ENCODE measurements around the gene C10orf71. TPM values are rescaled to one million over a fixed set of nuclear protein-coding genes. Genes with fewer than 3 reads are reported as not detected.

Gene C10orf71
- total RNA-seq, 1 experiment from 2014 or later = not detected

DNA sequence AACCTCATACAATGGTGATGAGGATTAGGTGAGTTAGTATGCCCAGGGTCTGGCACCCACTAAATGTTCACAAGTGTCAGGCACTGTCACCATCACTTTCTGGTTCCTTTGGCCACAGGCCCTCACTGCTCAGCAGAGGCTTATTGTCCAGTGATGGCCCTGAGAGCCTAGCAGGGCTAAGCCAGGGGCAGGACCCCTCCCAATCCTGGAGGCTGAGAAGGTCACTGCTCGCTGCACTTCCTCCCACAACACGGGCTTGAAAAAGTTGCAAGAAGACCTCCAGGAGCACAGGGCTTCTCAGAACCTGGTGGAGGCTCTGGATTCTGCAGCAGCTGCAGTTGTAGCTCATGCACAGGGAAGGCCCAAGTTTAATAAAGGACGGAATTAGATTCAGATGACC, 48.9 kb downstream of the C10orf71 start:
- Mint-ChIP-seq H3K4me1 (ENCODE audit: low read depth, unreplicated experiment) (no peaks in the 10 kb centered on the region), H3K36me3 (ENCODE audit: insufficient read depth, unreplicated experiment) (no peaks in the 10 kb centered on the region), H3K27me3 (ENCODE audit: unreplicated experiment) (peaks cover 85% of the 10 kb centered on the region), H3K9me3 (ENCODE audit: low read depth, unreplicated experiment) (no peaks in the 10 kb centered on the region), H3K4me3 (ENCODE audit: low read depth, unreplicated experiment) (no peak overlapping the region), H3K27ac (ENCODE audit: unreplicated experiment) (no peak overlapping the region)
- intact Hi-C loops (cut with micrococcal nuclease; ENCODE audit: unreplicated experiment) = no loop called here
- DNase-seq = no peak
- TF ChIP-seq, protein P1, sequence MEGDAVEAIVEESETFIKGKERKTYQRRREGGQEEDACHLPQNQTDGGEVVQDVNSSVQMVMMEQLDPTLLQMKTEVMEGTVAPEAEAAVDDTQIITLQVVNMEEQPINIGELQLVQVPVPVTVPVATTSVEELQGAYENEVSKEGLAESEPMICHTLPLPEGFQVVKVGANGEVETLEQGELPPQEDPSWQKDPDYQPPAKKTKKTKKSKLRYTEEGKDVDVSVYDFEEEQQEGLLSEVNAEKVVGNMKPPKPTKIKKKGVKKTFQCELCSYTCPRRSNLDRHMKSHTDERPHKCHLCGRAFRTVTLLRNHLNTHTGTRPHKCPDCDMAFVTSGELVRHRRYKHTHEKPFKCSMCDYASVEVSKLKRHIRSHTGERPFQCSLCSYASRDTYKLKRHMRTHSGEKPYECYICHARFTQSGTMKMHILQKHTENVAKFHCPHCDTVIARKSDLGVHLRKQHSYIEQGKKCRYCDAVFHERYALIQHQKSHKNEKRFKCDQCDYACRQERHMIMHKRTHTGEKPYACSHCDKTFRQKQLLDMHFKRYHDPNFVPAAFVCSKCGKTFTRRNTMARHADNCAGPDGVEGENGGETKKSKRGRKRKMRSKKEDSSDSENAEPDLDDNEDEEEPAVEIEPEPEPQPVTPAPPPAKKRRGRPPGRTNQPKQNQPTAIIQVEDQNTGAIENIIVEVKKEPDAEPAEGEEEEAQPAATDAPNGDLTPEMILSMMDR (IDR thresholded peaks at IDR 0.05; ENCODE audit: unreplicated experiment) = no peak
- no TSS peak for BruUV-seq (replicated peaks)
- CTCF ChIA-PET = no interaction called here

GRCh38 chr10:49348593-49348992, 49.6 kb downstream of the C10orf71 start:
- intact Hi-C loops (cut with micrococcal nuclease; ENCODE audit: unreplicated experiment) = no loop called here
- H3K9me3 Mint-ChIP-seq (ENCODE audit: low read depth, unreplicated experiment) = no peaks in the 10 kb centered on the region
- no peak overlapping the region for H3K4me3 Mint-ChIP-seq (ENCODE audit: low read depth, unreplicated experiment)
- no peaks in the 10 kb centered on the region for H3K4me1 Mint-ChIP-seq (ENCODE audit: low read depth, unreplicated experiment)
- CTCF ChIA-PET = no interaction called here
- H3K27ac Mint-ChIP-seq (ENCODE audit: unreplicated experiment) = no peak overlapping the region
- peaks cover 85% of the 10 kb centered on the region for H3K27me3 Mint-ChIP-seq (ENCODE audit: unreplicated experiment)
- no TSS peak for BruUV-seq (replicated peaks)
- DNase-seq = no peak
- TF ChIP-seq, protein P1 (IDR thresholded peaks at IDR 0.05; ENCODE audit: unreplicated experiment) = no peak
- H3K36me3 Mint-ChIP-seq (ENCODE audit: insufficient read depth, unreplicated experiment) = no peaks in the 10 kb centered on the region

- no peaks in the 10 kb centered on the region for H3K4me1 Mint-ChIP-seq (ENCODE audit: low read depth, unreplicated experiment)
- no peak overlapping the region for H3K27ac Mint-ChIP-seq (ENCODE audit: unreplicated experiment)
- TF ChIP-seq, protein P1 (IDR thresholded peaks at IDR 0.05; ENCODE audit: unreplicated experiment) = no peak
- H3K36me3 Mint-ChIP-seq (ENCODE audit: insufficient read depth, unreplicated experiment) = no peaks in the 10 kb centered on the region
- no peak overlapping the region for H3K4me3 Mint-ChIP-seq (ENCODE audit: low read depth, unreplicated experiment)
- DNase-seq = no peak
- CTCF ChIA-PET = no interaction called here
- H3K9me3 Mint-ChIP-seq (ENCODE audit: low read depth, unreplicated experiment) = no peaks in the 10 kb centered on the region
- BruUV-seq (replicated peaks) = no TSS peak
- peaks cover 77% of the 10 kb centered on the region for H3K27me3 Mint-ChIP-seq (ENCODE audit: unreplicated experiment)
- intact Hi-C loops (cut with micrococcal nuclease; ENCODE audit: unreplicated experiment) = no loop called here
Measured at GRCh38 chr10:49349390-49349789, 50.4 kb downstream of the C10orf71 start.

DNA sequence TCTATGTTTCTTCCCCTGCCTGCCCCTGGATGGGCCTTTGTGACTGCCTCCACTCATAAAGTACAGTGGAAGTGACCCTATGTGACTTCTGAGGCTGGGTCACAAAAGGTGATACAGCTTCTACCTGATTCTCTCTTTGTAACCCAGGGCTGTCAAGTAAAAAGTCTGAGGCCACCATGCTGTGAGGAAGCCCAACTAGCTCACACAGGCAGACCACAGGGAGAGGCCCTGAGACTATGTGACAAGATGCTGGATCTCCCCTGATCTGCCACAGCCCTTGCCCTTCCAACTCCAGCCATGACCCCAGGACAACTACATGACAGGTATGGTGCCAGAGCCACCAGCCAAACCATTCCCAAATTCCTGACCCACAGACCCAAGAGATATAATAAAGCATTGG, 51.2 kb downstream of the C10orf71 start:
- TF ChIP-seq, protein P1 (IDR thresholded peaks at IDR 0.05; ENCODE audit: unreplicated experiment) = no peak
- Mint-ChIP-seq H3K36me3 (ENCODE audit: insufficient read depth, unreplicated experiment) (no peaks in the 10 kb centered on the region), H3K27ac (ENCODE audit: unreplicated experiment) (no peak overlapping the region), H3K4me3 (ENCODE audit: low read depth, unreplicated experiment) (no peak overlapping the region), H3K9me3 (ENCODE audit: low read depth, unreplicated experiment) (no peaks in the 10 kb centered on the region), H3K27me3 (ENCODE audit: unreplicated experiment) (peaks cover 73% of the 10 kb centered on the region), H3K4me1 (ENCODE audit: low read depth, unreplicated experiment) (no peaks in the 10 kb centered on the region)
- intact Hi-C loops (cut with micrococcal nuclease; ENCODE audit: unreplicated experiment) = no loop called here
- CTCF ChIA-PET = no interaction called here
- BruUV-seq (replicated peaks) = no TSS peak
- DNase-seq = no peak
